WERI-Rb-1 (cell line): ENCODE measurements around the gene MESD.

Experiments
- DNase-seq: peaks from one replicate; pipeline ENCODE4 v3.0.0-alpha.2; 2020
- H3K27ac ChIP-seq: fragments of 250-450 bp; sonication (Bioruptor Pico); 2 replicates; pipeline ENCODE4 v1.5.1; 2020; ENCODE audit warnings: mild to moderate bottlenecking, moderate library complexity
- H3K27me3 ChIP-seq: fragments of 250-450 bp; sonication (Bioruptor Pico); 2 replicates; pipeline ENCODE4 v1.5.1; 2021; ENCODE audit warnings: mild to moderate bottlenecking, low read depth, moderate library complexity; ENCODE audit not compliant: insufficient read depth, severe bottlenecking
- H3K36me3 ChIP-seq: fragments of 250-450 bp; sonication (Bioruptor Pico); 2 replicates; pipeline ENCODE4 v1.5.1; 2020; ENCODE audit warnings: mild to moderate bottlenecking, moderate library complexity
- H3K4me3 ChIP-seq: 2 replicates; pipeline ENCODE4 v1.5.1; 2011; ENCODE audit warnings: low read depth, mild to moderate bottlenecking, control low read depth, low read length
- H3K9me3 ChIP-seq: fragments of 250-450 bp; sonication (Bioruptor Pico); 2 replicates; pipeline ENCODE4 v1.5.1; 2021; ENCODE audit warnings: mild to moderate bottlenecking, moderate library complexity; ENCODE audit not compliant: severe bottlenecking
- TF ChIP-seq, protein P1 (sequence below): IDR thresholded peaks from 2 replicates; pipeline ENCODE4 v1.5.1; 2011; ENCODE audit warnings: low read depth, mild to moderate bottlenecking, control low read depth, inconsistent platforms, low read length

MESD gene

DNA sequence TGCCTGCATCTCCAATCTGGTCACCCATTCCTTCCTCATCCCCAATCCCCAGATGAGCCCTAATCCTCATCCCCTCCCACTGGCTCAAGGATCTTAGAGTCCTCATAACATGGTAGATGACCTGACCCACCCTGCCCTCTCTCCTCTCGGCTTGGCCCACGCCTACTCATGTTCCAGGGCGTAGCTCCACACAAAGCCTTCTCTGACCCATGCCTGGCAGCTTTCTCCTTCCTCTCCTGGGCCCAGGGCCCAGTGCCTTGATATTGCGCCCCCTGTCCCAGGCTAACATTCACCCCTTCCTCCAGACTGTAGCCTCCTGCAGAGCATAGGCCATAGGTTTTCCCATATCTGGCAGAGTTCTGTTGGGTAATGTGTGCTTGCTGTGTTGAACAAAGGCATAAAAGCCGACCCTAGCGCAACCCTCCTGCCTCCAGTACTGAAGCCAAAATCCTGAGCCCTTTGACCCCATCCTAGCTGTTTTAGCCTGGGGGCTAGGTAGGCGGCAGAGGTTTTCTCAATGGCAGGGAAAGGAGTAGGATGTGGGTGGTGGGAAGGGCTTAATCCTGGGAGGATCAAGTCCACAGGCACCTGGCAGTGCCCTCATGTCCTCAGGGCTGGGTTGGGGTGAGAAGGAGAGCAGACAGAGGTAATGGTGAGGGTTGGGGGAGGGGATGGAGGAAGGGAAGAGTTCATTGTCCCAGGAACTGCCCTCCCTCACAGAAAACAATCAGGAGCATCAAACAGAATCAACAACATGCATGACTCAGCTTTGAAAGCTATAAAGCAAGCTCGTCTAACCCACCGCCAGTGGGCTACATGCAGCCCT is 35.5 kb downstream of the MESD start:
- no peak for DNase-seq
- Histone ChIP-seq H3K9me3 (no peaks in the 10 kb centered on the region), H3K36me3 (peaks cover 12% of the 10 kb centered on the region), H3K27ac (no peak overlapping the region), H3K4me3 (no peak overlapping the region), H3K27me3 (no peaks in the 10 kb centered on the region)
- TF ChIP-seq, protein P1, sequence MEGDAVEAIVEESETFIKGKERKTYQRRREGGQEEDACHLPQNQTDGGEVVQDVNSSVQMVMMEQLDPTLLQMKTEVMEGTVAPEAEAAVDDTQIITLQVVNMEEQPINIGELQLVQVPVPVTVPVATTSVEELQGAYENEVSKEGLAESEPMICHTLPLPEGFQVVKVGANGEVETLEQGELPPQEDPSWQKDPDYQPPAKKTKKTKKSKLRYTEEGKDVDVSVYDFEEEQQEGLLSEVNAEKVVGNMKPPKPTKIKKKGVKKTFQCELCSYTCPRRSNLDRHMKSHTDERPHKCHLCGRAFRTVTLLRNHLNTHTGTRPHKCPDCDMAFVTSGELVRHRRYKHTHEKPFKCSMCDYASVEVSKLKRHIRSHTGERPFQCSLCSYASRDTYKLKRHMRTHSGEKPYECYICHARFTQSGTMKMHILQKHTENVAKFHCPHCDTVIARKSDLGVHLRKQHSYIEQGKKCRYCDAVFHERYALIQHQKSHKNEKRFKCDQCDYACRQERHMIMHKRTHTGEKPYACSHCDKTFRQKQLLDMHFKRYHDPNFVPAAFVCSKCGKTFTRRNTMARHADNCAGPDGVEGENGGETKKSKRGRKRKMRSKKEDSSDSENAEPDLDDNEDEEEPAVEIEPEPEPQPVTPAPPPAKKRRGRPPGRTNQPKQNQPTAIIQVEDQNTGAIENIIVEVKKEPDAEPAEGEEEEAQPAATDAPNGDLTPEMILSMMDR: no peak

DNA sequence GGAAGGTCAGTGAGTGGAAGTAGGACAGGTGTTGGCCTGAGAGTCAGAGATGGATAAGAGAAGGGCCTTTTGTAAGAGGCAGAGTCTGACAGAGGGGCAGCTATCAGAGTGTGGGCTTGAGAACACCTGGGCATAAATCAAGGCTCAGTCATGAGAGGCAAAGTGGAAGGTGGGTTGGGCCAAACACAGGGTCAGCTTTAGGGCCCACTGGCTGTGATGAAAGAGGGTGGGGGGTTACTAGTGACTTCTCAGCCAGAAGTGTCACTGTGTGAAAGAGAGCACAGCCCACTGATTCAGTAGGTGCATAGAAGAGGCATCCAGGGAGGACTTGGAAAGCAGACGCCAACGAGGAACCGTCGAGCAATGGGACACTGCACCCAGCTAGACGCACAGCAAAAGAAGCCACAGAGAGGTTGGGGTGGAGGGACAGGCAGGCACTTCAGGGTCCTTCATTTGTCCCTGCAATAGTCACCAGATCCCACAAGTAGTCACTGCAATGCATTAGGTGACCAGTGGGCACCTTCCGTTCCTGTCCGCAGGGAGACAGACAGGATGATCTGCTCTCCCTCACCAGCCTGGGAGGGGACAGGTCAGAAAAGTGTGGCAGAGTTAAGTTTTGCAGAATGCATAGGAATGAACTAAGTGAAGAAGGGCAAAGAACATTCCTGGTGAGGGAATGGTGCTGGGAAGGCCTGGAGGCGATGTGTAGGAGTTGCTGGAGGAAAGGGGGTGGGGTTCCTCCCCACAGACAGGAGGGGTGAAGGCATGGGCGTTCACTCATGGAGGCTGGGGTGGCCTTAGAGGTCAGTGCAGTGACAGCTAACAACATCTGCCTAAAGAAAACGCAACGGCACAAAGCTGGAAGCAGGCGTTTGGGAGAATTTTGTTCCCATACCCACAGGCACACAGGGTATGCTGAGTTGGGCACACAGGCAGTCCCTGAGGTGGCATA is 36.3 kb downstream of the MESD start:
- no peak overlapping the region for H3K4me3 ChIP-seq
- peaks cover 9% of the 10 kb centered on the region for H3K36me3 ChIP-seq
- no peak for DNase-seq
- H3K27me3 ChIP-seq: no peaks in the 10 kb centered on the region
- no peaks in the 10 kb centered on the region for H3K9me3 ChIP-seq
- H3K27ac ChIP-seq: no peak overlapping the region
- TF ChIP-seq, protein P1: no peak

DNA sequence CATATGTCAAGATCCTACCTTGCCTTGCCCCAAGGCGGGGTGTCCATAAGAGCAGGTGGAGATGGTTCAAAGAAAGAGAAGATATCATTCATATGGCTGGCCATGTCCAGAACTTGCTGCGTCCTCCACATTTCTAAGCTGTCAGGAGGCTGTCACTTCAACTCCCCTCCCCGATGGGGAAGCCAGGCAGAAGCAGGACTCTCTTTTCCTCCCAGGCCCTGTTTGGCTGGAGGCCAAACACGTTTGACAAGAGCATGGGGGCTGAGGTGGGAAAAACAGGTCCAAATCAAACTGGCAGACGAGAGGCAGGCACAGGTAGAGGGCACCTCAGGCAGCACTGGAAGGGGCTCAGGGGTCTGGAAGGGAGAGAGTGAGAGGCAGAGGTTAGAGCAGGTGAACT is 37.7 kb downstream of the MESD start:
- peaks cover 15% of the 10 kb centered on the region for H3K36me3 ChIP-seq

DNA sequence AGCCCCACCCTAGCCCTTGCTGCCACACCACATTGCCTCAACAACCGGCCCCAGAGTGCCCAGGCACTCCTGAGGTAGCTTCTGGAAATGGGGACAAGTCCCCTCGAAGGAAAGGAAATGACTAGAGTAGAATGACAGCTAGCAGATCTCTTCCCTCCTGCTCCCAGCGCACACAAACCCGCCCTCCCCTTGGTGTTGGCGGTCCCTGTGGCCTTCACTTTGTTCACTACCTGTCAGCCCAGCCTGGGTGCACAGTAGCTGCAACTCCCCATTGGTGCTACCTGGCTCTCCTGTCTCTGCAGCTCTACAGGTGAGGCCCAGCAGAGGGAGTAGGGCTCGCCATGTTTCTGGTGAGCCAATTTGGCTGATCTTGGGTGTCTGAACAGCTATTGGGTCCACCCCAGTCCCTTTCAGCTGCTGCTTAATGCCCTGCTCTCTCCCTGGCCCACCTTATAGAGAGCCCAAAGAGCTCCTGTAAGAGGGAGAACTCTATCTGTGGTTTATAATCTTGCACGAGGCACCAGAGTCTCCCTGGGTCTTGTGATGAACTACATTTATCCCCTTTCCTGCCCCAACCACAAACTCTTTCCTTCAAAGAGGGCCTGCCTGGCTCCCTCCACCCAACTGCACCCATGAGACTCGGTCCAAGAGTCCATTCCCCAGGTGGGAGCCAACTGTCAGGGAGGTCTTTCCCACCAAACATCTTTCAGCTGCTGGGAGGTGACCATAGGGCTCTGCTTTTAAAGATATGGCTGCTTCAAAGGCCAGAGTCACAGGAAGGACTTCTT is 39.1 kb downstream of the MESD start:
- Histone ChIP-seq H3K9me3 (no peaks in the 10 kb centered on the region), H3K36me3 (peaks cover 15% of the 10 kb centered on the region), H3K4me3 (no peak overlapping the region), H3K27ac (no peak overlapping the region), H3K27me3 (no peaks in the 10 kb centered on the region)
- DNase-seq: no peak
- TF ChIP-seq, protein P1: no peak

More for the DNA sequence above, 37.7 kb downstream of the MESD start:
- H3K27me3 ChIP-seq: no peaks in the 10 kb centered on the region
- TF ChIP-seq, protein P1: no peak
- DNase-seq: no peak
- no peak overlapping the region for H3K4me3 ChIP-seq
- no peaks in the 10 kb centered on the region for H3K9me3 ChIP-seq
- H3K27ac ChIP-seq: no peak overlapping the region

DNA sequence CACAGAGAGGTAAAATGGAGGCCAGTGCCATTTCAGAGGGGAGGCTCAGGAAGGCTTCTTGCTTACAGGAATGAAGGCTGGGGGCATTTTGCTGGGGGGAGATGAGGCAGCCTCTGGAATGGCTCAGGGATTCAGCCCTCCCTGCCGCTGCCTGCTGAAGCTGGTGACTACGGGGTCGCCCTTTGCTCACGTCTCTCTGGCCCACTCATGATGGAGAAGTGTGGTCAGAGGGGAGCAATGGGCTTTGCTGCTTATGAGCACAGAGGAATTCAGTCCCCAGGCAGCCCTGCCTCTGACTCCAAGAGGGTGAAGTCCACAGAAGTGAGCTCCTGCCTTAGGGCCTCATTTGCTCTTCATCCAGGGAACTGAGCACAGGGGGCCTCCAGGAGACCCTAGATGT is 39.9 kb downstream of the MESD start:
- TF ChIP-seq, protein P1: no peak
- Histone ChIP-seq H3K9me3 (no peaks in the 10 kb centered on the region), H3K4me3 (no peak overlapping the region), H3K36me3 (peaks cover 15% of the 10 kb centered on the region), H3K27ac (no peak overlapping the region), H3K27me3 (no peaks in the 10 kb centered on the region)
- no peak for DNase-seq
